PC-9 (cell line): ENCODE measurements around the gene SCN8A. TPM values are rescaled to one million over a fixed set of nuclear protein-coding genes. Genes with fewer than 3 reads are reported as not detected.

Source experiments
- BruUV-seq: library from RNA; stranded (reverse); fragments of 400-500 nt; replicated peaks from 2 replicates; lab custom pipeline; 2021; lab: Mats Ljungman, UMichigan
- CTCF ChIA-PET: fragments of 300-600 bp; sonication (Branson Sonifier 250); formaldehyde crosslinking; loops from one replicate; lab custom pipeline; 2022; ENCODE audit warnings: antibody characterized with exemption; lab: Charles Lee
- POLR2A ChIA-PET: fragments of 300-600 bp; sonication (Branson Sonifier 250); formaldehyde crosslinking; loops from one replicate; lab custom pipeline; 2022; ENCODE audit warnings: antibody characterized with exemption; ENCODE audit not compliant: unreplicated experiment; lab: Charles Lee
- DNase-seq, 2 experiments: peaks; one replicate each; pipeline versions ENCODE4 v3.0.0 to v3.0.0-alpha.2; 2015 to 2022; ENCODE audit warnings: mixed read lengths in 1 of 2
- H2AFZ ChIP-seq: fragments of 200-600 bp; sonication (generic); 2 replicates; pipeline ENCODE4 v1.8.1; 2017; ENCODE audit warnings: antibody characterized with exemption
- H3F3A ChIP-seq: fragments of 200-600 bp; sonication (generic); 2 replicates; pipeline ENCODE4 v1.8.1; 2017; ENCODE audit warnings: antibody characterized with exemption, mild to moderate bottlenecking, low read depth; ENCODE audit not compliant: insufficient read depth
- H3K27ac ChIP-seq: fragments of 200-600 bp; sonication (generic); 2 replicates; pipeline ENCODE4 v1.6.1; 2016; ENCODE audit warnings: mixed run types
- H3K27me3 ChIP-seq: fragments of 200-600 bp; sonication (generic); 2 replicates; pipeline ENCODE4 v1.6.1; 2016; ENCODE audit warnings: low read depth, mixed run types; ENCODE audit not compliant: insufficient read depth
- H3K36me3 ChIP-seq: fragments of 200-600 bp; sonication (generic); 2 replicates; pipeline ENCODE4 v1.6.1; 2016; ENCODE audit warnings: low read depth, mixed run types
- H3K4me1 ChIP-seq: fragments of 200-600 bp; sonication (generic); replicated peaks from 2 replicates; pipeline ENCODE4 v1.6.1; 2016; ENCODE audit warnings: mixed run types; ENCODE audit not compliant: insufficient read depth
- H3K4me2 ChIP-seq: fragments of 200-600 bp; sonication (generic); 2 replicates; pipeline ENCODE4 v1.6.1; 2017; ENCODE audit warnings: mixed run types
- H3K4me3 ChIP-seq: fragments of 200-600 bp; sonication (generic); 2 replicates; pipeline ENCODE4 v1.6.1; 2016; ENCODE audit warnings: mixed run types
- H3K79me2 ChIP-seq: fragments of 200-600 bp; sonication (generic); 2 replicates; pipeline ENCODE4 v1.6.1; 2017; ENCODE audit warnings: low read depth, mixed run types
- H3K9me2 ChIP-seq: fragments of 200-600 bp; sonication (generic); 2 replicates; pipeline ENCODE4 v1.8.1; 2017; ENCODE audit warnings: mild to moderate bottlenecking; ENCODE audit not compliant: insufficient read depth
- H3K9me3 ChIP-seq: fragments of 200-600 bp; sonication (generic); 2 replicates; pipeline ENCODE4 v1.8.1; 2016; ENCODE audit warnings: low read depth; ENCODE audit not compliant: insufficient read depth
- H4K20me1 ChIP-seq: fragments of 200-600 bp; sonication (generic); 2 replicates; pipeline ENCODE4 v1.8.1; 2017; ENCODE audit not compliant: insufficient read depth
- EZH2 ChIP-seq: fragments of 200-600 bp; sonication (generic); IDR thresholded peaks from 2 replicates; pipeline ENCODE4 v1.8.0; 2017; ENCODE audit warnings: antibody characterized with exemption, low read depth
- intact Hi-C: fragments of 100-400 bp; cut with micrococcal nuclease; formaldehyde crosslinking; loops from one replicate; pipeline ENCODE4 v1.10.0; 2022; ENCODE audit not compliant: unreplicated experiment
- total RNA-seq: library from RNA; stranded (reverse); gene quantifications from 2 replicates; pipeline ENCODE4 v1.2.3, GENCODE V29; 2021
- TF ChIP-seq, protein P1 (sequence below): fragments of 200-600 bp; sonication (generic); conservative IDR thresholded peaks from 2 replicates; pipeline ENCODE4 v1.6.1; 2017; ENCODE audit warnings: mixed run types, antibody characterized with exemption, mild to moderate bottlenecking, moderate library complexity

The SCN8A gene
- total RNA-seq, 1 experiment from 2014 or later = 0.17 TPM

GRCh38 chr12:51706206-51706605 lies 115.2 kb downstream of the SCN8A start:
- H3K4me2 ChIP-seq = no peak overlapping the region
- no peak overlapping the region for H3K4me3 ChIP-seq
- intact Hi-C loops = no loop called here
- H3K9me2 ChIP-seq = no peaks in the 10 kb centered on the region
- H3K4me1 ChIP-seq = no peaks in the 10 kb centered on the region
- POLR2A ChIA-PET = no interaction called here
- no peak for DNase-seq
- H2AFZ ChIP-seq = no peak overlapping the region
- H3K79me2 ChIP-seq = no peaks in the 10 kb centered on the region
- no peaks in the 10 kb centered on the region for H3K36me3 ChIP-seq
- H3F3A ChIP-seq = no peaks in the 10 kb centered on the region
- H4K20me1 ChIP-seq = no peaks in the 10 kb centered on the region
- H3K9me3 ChIP-seq = no peaks in the 10 kb centered on the region
- no TSS peak for BruUV-seq
- CTCF ChIA-PET = no interaction called here
- peaks cover 45% of the 10 kb centered on the region; the same call in 1 of the 2 replicates for H3K27me3 ChIP-seq
- TF ChIP-seq EZH2 = no peak
- TF ChIP-seq, protein P1, sequence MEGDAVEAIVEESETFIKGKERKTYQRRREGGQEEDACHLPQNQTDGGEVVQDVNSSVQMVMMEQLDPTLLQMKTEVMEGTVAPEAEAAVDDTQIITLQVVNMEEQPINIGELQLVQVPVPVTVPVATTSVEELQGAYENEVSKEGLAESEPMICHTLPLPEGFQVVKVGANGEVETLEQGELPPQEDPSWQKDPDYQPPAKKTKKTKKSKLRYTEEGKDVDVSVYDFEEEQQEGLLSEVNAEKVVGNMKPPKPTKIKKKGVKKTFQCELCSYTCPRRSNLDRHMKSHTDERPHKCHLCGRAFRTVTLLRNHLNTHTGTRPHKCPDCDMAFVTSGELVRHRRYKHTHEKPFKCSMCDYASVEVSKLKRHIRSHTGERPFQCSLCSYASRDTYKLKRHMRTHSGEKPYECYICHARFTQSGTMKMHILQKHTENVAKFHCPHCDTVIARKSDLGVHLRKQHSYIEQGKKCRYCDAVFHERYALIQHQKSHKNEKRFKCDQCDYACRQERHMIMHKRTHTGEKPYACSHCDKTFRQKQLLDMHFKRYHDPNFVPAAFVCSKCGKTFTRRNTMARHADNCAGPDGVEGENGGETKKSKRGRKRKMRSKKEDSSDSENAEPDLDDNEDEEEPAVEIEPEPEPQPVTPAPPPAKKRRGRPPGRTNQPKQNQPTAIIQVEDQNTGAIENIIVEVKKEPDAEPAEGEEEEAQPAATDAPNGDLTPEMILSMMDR = no peak
- no peak overlapping the region for H3K27ac ChIP-seq

DNA sequence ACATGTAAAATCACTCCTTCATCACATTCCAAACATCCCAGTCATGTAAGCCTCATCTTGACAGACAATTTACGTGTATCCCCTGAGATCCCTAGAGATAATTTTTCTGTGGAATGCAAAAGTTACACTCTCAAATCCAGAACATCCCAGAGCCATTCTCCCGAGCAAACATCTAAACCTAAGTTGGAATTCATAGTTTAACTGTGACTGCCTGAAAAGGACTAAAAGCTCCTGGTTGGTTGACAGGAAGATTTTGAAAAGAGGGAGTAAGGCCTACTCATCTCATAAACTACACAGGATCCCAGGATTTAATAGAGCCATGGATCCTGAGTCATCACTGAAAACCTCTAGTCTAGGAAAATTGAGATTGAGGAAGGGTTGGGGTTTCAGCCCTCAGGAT lies 123.6 kb downstream of the SCN8A start:
- intact Hi-C loops = no loop called here

GRCh38 chr12:51717326-51717925 lies 126.4 kb downstream of the SCN8A start:
- no peak overlapping the region for H2AFZ ChIP-seq
- intact Hi-C loops = no loop called here
- H3K4me2 ChIP-seq = no peak overlapping the region
- H3K27me3 ChIP-seq = peaks cover 45% of the 10 kb centered on the region
- H3K27ac ChIP-seq = no peak overlapping the region
- H3K4me3 ChIP-seq = no peak overlapping the region
- no peaks in the 10 kb centered on the region for H3K9me3 ChIP-seq
- no peaks in the 10 kb centered on the region for H3K36me3 ChIP-seq
- H3K4me1 ChIP-seq = no peaks in the 10 kb centered on the region
- H3K9me2 ChIP-seq = no peaks in the 10 kb centered on the region
- DNase-seq = no peak
- BruUV-seq = no TSS peak
- CTCF ChIA-PET = no interaction called here
- H3F3A ChIP-seq = no peaks in the 10 kb centered on the region
- no peaks in the 10 kb centered on the region for H4K20me1 ChIP-seq
- no peaks in the 10 kb centered on the region for H3K79me2 ChIP-seq
- TF ChIP-seq, protein P1 = no peak
- TF ChIP-seq EZH2 = no peak
- POLR2A ChIA-PET = no interaction called here

More for the DNA sequence above, 123.6 kb downstream of the SCN8A start:
- Histone ChIP-seq H3K9me2 (no peaks in the 10 kb centered on the region), H4K20me1 (no peaks in the 10 kb centered on the region), H3F3A (no peaks in the 10 kb centered on the region), H3K4me3 (no peak overlapping the region), H3K36me3 (no peaks in the 10 kb centered on the region), H3K79me2 (no peaks in the 10 kb centered on the region), H3K27ac (no peak overlapping the region), H2AFZ (no peak overlapping the region), H3K4me1 (no peaks in the 10 kb centered on the region), H3K27me3 (peaks cover 45% of the 10 kb centered on the region), H3K4me2 (no peak overlapping the region), H3K9me3 (no peaks in the 10 kb centered on the region)
- no peak for TF ChIP-seq EZH2
- TF ChIP-seq, protein P1 = no peak
- BruUV-seq = no TSS peak
- POLR2A ChIA-PET = no interaction called here
- no peak for DNase-seq
- CTCF ChIA-PET = no interaction called here
